Measurements from ENCODE around the gene MAGI2.

DNA sequence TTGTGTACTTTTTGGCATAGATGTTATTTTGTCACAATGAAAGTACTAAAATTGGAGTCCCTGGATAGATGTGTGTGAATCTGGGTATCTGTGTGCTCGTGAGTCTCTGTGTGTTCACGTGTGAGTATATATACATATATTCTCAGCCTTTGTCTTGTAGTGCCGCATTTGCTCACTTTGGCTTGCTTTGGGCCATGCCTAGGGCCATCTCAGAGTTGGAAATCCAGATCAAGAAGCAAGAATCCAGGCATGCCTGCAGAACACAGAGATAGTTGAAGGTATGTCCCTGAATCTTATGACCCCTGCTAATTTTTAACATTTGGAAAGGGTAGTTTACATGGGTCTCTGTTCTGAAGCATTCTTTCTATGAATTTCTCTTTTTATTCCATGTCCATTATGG is 1446.2 kb downstream of the MAGI2 start:
- TF ChIP-seq EZH2 (IDR thresholded peaks at IDR 0.05; ENCODE audit: insufficient read depth, poor library complexity, severe bottlenecking) (no peak), EZH2phosphoT487 (IDR thresholded peaks at IDR 0.05; ENCODE audit: insufficient read depth, low read depth) (no peak)
